Sigmoid colon (tissue), 7 donors: Measurements from ENCODE around the gene ACACA. TPM values are rescaled to one million over a fixed set of nuclear protein-coding genes. Genes with fewer than 3 reads are reported as not detected.

Source experiments
- DNase-seq: peaks from one replicate; pipeline ENCODE4 v3.0.0-alpha.2; 2019
- H3K27ac ChIP-seq, 4 donors: fragments of 200-600 bp; sonication (generic); one replicate each; pipeline ENCODE4 v1.5.1; 2016 to 2019; ENCODE audit warnings: mild to moderate bottlenecking in 1 of 4
- H3K27me3 ChIP-seq, 3 donors: fragments of 200-600 bp; sonication (generic); one replicate each; pipeline ENCODE4 v1.5.1; 2019; ENCODE audit warnings: mild to moderate bottlenecking in 1 of 3
- H3K36me3 ChIP-seq, 4 donors: fragments of 200-600 bp; sonication (generic); one replicate each; pipeline ENCODE4 v1.5.1; 2016 to 2019
- H3K4me1 ChIP-seq, 4 donors: fragments of 200-600 bp; sonication (generic); one replicate each; pipeline ENCODE4 v1.5.1; 2017 to 2019
- H3K4me3 ChIP-seq, 4 donors: fragments of 200-600 bp; sonication (generic); one replicate each; pipeline ENCODE4 v1.5.1; 2017 to 2019; ENCODE audit warnings: mild to moderate bottlenecking in 2 of 4, moderate library complexity in 1 of 4
- H3K9me3 ChIP-seq, 4 donors: fragments of 200-600 bp in 3 of 4; sonication (generic) in 3 of 4; one replicate each; pipeline versions ENCODE4 v1.5.1 to v1.6.1; 2013 to 2019
- EP300 ChIP-seq, 4 donors: sonication (generic); formaldehyde crosslinking; IDR thresholded peaks; one replicate each; pipeline ENCODE4 v1.6.1; 2017; ENCODE audit warnings: antibody characterized with exemption in 4 of 4
- POLR2A ChIP-seq, 2 donors: fragments of 450-650 bp; IDR thresholded peaks; one replicate each; pipeline ENCODE4 v1.6.1; 2016; ENCODE audit warnings: antibody characterized with exemption in 2 of 2, mild to moderate bottlenecking in 2 of 2, moderate library complexity in 2 of 2
- POLR2AphosphoS5 ChIP-seq, 4 donors: sonication (generic); formaldehyde crosslinking; IDR thresholded peaks; one replicate each; pipeline ENCODE4 v1.6.1; 2017; ENCODE audit warnings: antibody characterized with exemption in 4 of 4
- WGBS, 2 donors: extraction: QIAGEN DNeasy Blood & Tissue Kit; methylation state at CpG; one replicate each; pipeline ENCODE4 v1.1.7; 2013; 5-methylcytosine and 5-hydroxymethylcytosine counted together
- intact Hi-C: fragments of 100-400 bp; cut with DNase I; formaldehyde crosslinking; loops from one replicate; pipeline ENCODE4 v1.15.1; 2023
- polyA plus RNA-seq, 3 donors: library from polyadenylated mRNA; stranded (reverse); fragments of 200-250 nt; gene quantifications; one replicate each; pipeline ENCODE4 v1.2.3, GENCODE V29; 2013
- total RNA-seq, 4 donors: library from RNA; depleted of rRNA; stranded (reverse); fragments of >200 nt; gene quantifications; one replicate each; pipeline ENCODE4 v1.1.0, GENCODE V29; 2016
- TF ChIP-seq, protein P1 (sequence below), 4 experiments: fragments of 450-650 bp in 3 of 4; fragments of 200-600 bp in 1 of 4; IDR thresholded peaks; one replicate each; pipeline ENCODE4 v1.5.1; 2016 to 2019; ENCODE audit warnings: antibody characterized with exemption in 4 of 4, mild to moderate bottlenecking in 3 of 4, moderate library complexity in 2 of 4
- donor health status: healthy with polysubstance abuse.
- donor health status: Bipolar disorder and iron deficiency.
- donor health status: healthy.

The ACACA gene
- total and polyA plus RNA-seq, 7 donors, result 10.8 to 38.9 (median 27.6) TPM

DNA sequence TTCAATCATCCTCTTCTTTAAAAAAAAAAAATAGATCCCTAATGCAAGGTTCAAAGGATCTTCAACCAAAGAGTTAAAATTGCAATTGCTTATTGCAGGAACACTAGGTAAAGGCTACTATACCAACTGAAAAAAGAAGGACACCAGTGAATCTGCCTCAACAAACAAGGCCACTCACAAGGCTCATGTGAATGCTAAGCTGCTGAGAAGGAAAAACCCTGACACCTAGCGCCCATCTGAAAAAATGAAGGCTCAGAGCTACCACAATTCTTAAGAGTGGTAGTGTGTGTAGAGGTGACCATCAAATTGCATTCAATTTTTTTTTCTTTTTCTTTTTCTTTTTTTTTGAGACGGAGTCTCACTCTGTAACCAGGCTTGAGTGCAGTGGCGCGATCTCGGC lies 232.4 kb downstream of the ACACA start:
- TF ChIP-seq, protein P1, sequence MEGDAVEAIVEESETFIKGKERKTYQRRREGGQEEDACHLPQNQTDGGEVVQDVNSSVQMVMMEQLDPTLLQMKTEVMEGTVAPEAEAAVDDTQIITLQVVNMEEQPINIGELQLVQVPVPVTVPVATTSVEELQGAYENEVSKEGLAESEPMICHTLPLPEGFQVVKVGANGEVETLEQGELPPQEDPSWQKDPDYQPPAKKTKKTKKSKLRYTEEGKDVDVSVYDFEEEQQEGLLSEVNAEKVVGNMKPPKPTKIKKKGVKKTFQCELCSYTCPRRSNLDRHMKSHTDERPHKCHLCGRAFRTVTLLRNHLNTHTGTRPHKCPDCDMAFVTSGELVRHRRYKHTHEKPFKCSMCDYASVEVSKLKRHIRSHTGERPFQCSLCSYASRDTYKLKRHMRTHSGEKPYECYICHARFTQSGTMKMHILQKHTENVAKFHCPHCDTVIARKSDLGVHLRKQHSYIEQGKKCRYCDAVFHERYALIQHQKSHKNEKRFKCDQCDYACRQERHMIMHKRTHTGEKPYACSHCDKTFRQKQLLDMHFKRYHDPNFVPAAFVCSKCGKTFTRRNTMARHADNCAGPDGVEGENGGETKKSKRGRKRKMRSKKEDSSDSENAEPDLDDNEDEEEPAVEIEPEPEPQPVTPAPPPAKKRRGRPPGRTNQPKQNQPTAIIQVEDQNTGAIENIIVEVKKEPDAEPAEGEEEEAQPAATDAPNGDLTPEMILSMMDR (IDR thresholded peaks at IDR 0.05), result no peak
- TF ChIP-seq POLR2A (IDR thresholded peaks at IDR 0.05), result no peak
- no peak for TF ChIP-seq POLR2AphosphoS5 (IDR thresholded peaks at IDR 0.05)
- TF ChIP-seq EP300 (IDR thresholded peaks at IDR 0.05), result no peak
- Histone ChIP-seq H3K27me3 (no peaks in the 10 kb centered on the region), H3K36me3 (peaks cover 0 to 32% (median 0%) of the 10 kb centered on the region in 4 donors), H3K4me3 (no peak overlapping the region), H3K4me1 (no peaks in the 10 kb centered on the region), H3K9me3 (no peaks in the 10 kb centered on the region), H3K27ac (no peak overlapping the region)
- intact Hi-C loops, result no loop called here
- WGBS, 2 donors, result 89 to 92% methylated on average over 5 of the region's 5 CpGs
- DNase-seq, result no peak

DNA sequence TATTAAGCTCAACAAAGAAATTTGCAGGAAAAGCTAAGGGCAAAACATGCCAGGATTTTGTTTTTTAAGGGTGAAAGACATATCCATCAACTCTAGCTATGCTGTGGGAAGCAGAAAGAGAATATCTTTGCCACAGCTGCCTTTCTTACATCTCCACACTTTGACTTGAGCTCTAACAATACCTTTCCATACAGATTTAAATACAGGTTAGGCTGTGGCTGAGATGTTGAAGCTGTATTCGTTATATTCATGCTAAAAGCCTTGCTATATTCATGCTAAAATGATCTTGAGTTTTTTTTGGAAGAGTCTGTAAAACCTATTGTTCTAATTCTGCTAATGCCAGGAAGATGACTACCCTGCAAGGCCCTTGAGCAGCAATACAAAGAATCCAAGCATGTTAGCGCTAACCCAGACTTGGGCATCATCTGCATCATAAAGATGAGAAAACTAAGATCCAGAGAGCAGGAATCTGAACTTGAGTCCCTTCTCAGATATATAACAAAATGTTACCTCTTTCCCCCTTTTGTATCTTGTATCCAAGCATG lies 235.7 kb downstream of the ACACA start:
- H3K36me3 ChIP-seq, result peaks cover 0 to 6% (median 0%) of the 10 kb centered on the region in 4 donors
- WGBS, 2 donors, result 94 to 97% methylated on average over 2 of the region's 2 CpGs
- H3K4me1 ChIP-seq, result no peaks in the 10 kb centered on the region
- no peaks in the 10 kb centered on the region for H3K9me3 ChIP-seq
- no peak overlapping the region for H3K27ac ChIP-seq
- H3K4me3 ChIP-seq, result no peak overlapping the region
- DNase-seq, result no peak
- intact Hi-C loops, result no loop called here
- H3K27me3 ChIP-seq, result no peaks in the 10 kb centered on the region
- TF ChIP-seq, protein P1 (IDR thresholded peaks at IDR 0.05), result no peak
- TF ChIP-seq EP300 (IDR thresholded peaks at IDR 0.05) (no peak), POLR2A (IDR thresholded peaks at IDR 0.05) (no peak), POLR2AphosphoS5 (IDR thresholded peaks at IDR 0.05) (no peak)

DNA sequence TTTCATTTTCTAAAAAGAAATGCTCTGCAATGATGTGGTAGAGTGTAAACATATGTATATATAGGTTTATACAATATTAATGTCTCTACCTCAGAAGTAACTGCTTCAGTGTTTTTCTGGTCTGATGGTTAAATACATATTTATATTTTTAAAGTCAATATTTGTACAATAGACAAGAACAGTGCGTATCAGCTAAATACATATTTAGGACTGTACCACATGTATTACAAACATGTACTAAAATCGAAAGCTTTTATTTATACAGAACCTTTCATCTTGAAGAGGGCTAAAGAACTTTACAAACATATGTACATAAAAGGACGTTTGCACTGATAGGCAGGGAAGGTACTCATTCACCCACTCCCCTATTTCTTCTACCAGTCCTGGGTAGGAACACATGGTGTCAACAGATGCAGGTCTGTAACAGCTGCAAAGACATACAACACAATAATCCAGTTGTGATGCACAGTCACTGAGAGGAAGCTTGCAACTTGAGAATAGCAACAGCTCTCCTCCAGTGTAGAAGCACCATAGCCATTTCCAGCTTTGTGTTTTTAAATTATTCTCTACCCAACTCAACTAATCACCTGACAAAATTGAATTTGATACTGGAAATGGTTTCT lies 237.8 kb downstream of the ACACA start:
- no peaks in the 10 kb centered on the region for H3K27me3 ChIP-seq
- no peak overlapping the region for H3K27ac ChIP-seq
- WGBS, 2 donors, result 33 to 69% methylated on average over 3 of the region's 3 CpGs
- intact Hi-C loops, result no loop called here
- no peak for DNase-seq
- no peaks in the 10 kb centered on the region for H3K36me3 ChIP-seq
- no peaks in the 10 kb centered on the region for H3K4me1 ChIP-seq
- TF ChIP-seq POLR2AphosphoS5 (IDR thresholded peaks at IDR 0.05) (no peak), POLR2A (IDR thresholded peaks at IDR 0.05) (no peak), EP300 (IDR thresholded peaks at IDR 0.05) (no peak)
- TF ChIP-seq, protein P1 (IDR thresholded peaks at IDR 0.05), result no peak
- no peak overlapping the region for H3K4me3 ChIP-seq
- H3K9me3 ChIP-seq, result no peaks in the 10 kb centered on the region

DNA sequence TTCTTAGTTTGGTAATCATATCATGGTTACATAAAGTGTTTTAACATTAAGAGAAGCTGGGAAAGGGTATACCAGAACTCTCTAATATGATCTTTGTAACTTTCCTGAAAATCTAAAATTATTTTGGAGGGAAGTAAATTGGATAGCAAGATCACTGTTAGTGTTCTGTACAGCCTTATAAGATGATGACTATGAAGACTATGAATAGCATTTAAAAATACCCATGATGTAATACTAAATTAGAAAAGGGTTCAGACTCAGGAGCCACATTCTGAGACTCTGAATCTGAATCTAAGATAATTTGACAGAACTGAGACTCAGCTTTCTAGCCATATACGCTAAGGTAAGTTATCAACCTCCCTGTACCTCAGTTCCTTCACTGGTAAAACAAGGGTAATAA lies 238.9 kb downstream of the ACACA start:
- intact Hi-C loops, result no loop called here
- H3K4me3 ChIP-seq, result no peak overlapping the region
- 98 to 100% methylated on average over 1 of the region's 1 CpG for WGBS, 2 donors

More for the DNA sequence above, 238.9 kb downstream of the ACACA start:
- Histone ChIP-seq H3K27ac (no peak overlapping the region), H3K9me3 (no peaks in the 10 kb centered on the region), H3K4me1 (no peaks in the 10 kb centered on the region), H3K36me3 (peaks cover 0 to under 1% (median 0%) of the 10 kb centered on the region in 4 donors), H3K27me3 (no peaks in the 10 kb centered on the region)
- TF ChIP-seq, protein P1 (IDR thresholded peaks at IDR 0.05), result no peak
- TF ChIP-seq POLR2AphosphoS5 (IDR thresholded peaks at IDR 0.05) (no peak), EP300 (IDR thresholded peaks at IDR 0.05) (no peak), POLR2A (IDR thresholded peaks at IDR 0.05) (no peak)
- DNase-seq, result no peak
